Activated CD4-positive, alpha-beta T cell treated with anti-CD3 and anti-CD28 coated beads, Interleukin-2, amount 50 U/mL, for 24 hours (primary cell): ENCODE data around the gene NEGR1.

ENCODE experiments used
- DNase-seq, 2 donors: peaks; one replicate each; pipeline ENCODE4 v3.0.0-alpha.2; 2020; ENCODE audit warnings: low read depth in 1 of 2, low spot score in 1 of 2

NEGR1 gene

DNA sequence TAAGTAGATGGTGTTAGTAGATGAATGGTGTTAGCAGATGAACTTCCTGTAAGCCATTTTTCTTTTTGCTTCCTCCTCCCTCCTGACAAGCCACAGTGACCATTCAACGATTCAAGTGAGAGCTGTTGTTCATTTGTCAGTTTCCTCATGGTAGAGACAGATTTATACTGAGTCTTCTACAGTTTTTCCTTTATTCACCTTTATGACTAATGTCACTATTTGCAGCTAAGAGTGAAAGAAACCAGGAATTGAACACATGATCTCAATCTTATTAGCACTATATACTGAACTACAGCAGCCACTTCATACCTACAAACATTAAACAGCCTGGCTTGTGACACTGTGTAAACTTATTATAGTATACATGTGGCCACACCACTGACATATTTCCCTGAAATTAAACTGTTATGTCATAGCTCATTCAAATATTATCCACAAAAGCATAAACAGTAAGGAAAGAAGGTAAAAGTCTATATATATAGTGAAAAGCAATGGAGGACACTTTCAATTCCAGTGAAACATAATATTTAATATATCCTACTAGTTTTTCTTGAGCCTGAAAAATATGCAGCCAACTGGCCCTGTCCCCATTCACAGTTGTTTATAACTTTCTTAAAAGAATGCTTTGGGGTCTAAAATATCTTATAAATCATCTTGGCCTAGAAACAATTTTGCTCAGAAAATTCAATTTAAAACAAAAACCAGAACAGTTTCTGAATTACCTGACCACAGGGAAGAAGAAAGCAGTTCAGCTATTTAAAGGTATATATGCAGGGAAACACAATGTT lies 634.6 kb downstream of the NEGR1 start:
- DNase-seq, result no peak

DNA sequence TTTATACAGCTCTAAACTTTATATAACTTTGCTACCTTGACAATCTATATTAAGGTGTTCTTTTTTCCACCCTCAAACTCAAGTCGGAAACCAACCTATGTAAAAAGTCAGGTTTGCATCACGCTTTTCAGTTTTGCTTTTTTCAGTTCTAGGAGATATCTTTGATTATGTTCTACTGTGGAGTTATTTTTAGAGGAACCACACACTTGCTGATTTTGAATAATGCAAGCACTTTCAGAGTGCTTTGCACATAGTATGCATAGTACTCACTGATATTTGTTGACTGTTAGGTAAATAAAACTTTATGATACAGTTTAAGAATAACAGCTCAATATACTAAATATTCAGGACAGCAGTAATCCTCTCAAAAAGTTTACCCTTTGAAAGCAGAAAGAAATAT lies 637.3 kb downstream of the NEGR1 start:
- no peak for DNase-seq

DNA sequence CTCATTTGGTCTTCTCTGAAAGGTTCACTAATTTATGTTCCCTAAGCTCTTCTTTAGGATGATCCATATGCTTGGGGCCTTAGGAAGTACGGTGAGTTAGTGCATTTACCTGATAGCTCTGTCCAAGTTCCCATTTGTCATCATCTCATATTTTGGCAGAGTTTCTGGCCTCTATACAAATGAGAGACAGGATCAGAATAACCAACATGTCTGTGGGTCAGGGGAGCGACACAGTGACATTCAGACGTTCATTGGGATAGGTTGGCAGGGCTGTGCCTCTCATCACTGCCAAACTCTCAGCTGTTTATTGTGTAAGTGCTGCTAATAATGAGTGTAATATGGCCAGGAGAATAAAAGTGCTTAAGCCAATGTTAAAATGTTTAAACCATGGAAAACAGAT lies 640.4 kb downstream of the NEGR1 start:
- no peak for DNase-seq

DNA sequence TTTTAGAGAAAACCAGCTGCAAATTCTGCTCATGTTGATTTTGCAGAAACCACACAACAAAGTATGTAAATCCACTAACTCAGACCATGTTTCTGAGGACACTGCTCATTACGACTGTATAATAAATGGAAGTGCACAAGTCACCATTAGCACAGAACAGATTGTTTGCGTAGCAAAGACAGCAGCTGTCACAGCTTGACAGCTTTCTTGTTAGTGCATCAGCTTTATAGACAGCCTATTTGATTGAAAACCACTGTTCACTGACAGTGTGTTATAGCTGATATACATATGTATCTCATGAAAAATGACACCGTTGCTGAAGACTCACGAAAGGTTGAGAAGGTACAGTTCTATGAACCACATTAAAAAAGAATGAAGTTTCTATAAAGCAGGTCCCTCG lies 641.3 kb downstream of the NEGR1 start:
- no peak for DNase-seq

DNA sequence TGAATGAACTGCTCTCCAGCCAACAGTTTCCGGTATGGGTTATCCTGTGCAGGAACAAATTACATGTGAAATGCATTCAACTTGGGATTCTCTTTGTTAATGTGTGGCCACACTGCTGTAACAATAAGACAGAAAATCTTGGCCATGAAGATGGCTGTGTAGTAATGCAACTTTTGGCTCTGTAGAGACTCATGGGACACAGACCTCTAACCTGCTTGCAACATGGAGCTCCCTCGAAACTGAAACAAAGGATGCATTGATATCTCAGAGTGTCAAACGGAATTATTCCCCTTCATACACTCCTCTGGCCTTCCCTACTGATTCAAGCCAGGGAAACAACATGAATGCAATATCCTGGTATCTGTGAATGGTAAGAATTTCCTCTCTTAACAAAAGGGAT lies 642.2 kb downstream of the NEGR1 start:
- DNase-seq, result no peak

DNA sequence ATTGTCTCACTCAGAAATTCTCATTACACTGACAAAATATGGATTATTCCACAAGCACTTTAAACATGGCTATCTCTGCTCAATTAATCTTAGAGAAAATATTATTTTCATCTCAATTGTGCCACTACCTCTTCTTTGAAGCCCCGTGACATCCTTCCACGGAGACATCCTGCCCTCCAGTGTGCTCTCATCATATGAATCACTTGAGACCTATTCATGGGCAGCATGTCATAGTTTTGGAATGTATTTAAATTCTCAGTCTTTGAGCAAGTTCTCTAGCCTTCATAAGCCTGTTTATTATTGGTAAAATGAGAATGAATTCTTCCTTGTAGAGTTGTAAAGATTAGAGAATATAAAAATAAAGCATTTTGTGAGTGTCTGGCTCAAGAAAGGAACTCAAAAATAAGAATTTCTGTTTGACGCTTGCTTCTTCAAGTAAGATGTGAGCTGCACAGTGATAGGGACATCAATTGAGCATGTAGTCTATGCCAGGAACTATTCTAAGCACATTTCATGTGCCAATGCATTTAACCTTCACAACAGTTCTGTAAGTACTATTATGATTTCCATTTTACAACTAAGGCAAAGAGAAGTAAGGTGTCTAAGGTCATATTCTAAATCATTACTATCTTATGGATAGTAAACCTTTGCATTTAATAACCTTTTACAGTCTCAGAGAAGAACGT lies 644.1 kb downstream of the NEGR1 start:
- DNase-seq, result no peak

DNA sequence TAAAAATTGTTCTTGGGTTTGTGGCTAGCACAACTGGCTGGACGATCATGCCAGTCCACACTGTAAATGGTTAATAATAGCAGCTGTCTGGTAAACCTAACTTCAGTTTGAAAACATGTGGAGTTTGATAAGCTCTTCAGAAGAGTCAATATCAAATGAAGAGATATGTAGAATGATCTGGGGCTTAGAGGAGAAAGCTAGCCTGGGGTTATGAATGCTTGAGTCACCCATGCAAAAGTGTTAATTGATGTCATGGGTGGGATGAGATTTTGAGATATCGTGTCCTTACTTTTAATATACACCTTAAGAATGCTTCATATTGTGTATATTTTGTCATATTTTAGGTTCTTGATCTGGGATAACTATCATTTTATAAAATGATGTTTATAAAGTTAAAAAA lies 646.8 kb downstream of the NEGR1 start:
- DNase-seq, result no peak

DNA sequence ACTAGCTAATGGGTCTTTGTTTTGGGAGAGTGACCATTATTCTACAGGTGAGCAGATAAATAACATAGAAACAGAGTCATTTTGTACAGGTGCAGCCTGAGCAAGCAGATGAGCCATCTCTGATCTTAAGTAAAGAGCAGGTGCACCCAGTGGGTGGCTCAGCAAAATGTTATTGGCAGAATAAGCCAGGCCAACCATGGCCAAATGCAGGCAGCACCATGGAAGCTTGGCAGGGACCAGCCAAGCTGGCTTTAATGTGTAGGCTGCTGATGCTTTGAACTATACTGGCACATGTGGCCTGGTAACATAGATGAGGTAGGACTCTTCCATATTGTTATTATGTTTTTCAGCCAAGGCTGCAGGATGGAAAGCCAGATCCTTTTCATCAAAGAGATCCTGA lies 648.2 kb downstream of the NEGR1 start:
- no peak for DNase-seq

DNA sequence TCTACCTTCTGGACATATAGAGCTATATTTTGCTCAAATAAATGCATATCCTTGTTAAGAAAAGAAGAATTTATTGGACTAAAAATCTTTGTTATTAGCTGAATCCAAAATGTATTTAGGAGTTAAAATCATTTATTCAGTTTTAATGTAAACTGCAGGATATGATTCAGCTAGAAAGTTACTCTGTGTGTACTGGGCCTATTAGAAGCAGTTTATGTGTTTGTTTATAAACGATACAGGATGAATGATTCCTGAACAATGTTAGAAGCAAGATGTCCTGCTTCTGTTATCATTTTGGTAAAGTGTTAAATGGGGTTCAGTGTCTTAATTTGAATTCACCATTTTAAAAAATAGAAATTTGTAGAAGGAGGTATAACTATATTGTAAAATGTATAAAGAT lies 652.3 kb downstream of the NEGR1 start:
- no peak for DNase-seq

DNA sequence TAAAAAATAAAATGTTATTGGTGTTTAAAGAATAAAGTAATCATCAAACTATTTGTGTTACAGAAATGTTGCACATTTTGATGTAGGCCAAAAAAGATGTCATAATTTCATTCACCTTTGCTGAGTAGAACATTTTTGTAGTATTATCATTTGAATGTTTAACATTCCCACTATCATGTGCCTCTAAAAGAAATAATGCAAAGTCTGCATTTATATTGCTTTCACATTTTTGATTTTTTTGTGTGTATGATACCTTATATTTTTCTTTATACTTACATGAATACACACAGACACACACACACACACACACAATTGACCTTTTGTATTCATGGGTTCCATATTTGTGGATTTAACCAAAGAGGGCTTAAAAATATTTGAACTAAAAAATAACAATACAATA lies 657.3 kb downstream of the NEGR1 start:
- no peak for DNase-seq

DNA sequence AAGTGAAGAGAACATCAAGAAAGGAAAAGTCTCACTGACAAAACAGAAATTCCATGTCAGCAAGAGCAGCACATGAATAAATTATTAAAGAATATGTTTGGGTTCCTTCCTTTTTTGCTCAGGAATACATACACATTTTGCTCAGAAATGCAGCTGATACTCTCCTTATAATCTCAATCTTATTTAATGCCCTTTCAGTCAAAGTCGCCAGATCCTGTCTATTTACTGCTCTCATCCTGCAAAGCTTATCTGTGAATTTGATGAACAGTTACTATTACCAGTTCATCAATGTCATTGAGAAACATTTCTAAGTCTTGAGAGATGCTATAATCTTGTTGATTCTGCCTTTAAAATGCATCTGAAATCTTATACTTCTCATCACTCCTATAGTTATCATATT lies 658.5 kb downstream of the NEGR1 start:
- DNase-seq, result no peak

DNA sequence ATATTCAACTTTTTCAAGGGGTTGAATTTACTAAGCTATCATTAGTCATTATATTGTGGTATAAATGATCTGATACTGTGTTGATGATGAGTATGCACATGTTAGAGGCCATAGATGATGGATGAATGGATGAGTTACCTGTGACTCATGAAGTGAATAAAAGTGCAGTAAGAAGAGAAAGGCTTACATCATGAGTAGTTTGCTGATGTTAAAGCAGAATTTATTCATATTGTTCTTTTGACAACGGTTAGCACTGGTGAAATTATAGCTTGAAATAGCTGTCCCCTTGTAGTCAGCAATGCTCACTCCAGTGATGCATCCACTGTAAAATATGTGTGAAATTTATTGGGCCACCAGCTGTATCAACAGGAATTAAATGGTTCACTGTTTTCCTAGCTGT lies 660.6 kb downstream of the NEGR1 start:
- no peak for DNase-seq

DNA sequence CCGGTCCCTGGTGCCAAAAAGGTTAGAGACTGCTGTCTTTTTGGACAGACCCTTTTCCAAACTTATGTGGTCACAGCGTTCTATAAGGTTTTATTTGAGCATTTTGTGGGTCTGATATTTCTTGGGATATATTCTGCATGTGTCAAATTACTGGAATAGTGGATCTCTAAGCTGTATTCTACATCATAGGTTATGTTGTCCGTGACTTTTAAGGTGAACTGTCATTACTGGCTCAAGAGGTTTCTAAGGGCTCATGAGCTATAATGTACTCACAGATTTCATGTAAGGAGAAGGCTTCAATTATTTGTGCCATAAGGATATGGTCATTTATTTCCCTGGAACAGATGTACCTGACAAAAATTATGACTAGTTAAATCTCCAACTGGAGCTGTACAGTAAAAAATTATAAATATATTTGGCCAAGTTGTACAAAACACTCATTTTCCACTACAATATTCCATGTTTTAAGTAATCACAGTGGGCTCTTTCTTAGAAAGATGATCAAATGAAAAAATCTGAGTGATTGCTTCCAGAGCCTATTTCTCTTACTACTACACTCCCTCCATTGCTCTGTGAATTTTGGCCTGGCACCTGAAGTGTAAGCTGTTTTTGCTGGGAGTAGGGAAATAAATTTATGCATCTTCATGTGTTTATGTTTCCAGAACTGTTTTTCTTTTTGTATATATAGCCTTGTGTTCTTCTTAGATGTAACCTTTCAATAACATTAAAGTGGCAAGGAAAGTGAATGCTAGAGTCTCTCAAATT lies 663.4 kb downstream of the NEGR1 start:
- DNase-seq, result no peak

DNA sequence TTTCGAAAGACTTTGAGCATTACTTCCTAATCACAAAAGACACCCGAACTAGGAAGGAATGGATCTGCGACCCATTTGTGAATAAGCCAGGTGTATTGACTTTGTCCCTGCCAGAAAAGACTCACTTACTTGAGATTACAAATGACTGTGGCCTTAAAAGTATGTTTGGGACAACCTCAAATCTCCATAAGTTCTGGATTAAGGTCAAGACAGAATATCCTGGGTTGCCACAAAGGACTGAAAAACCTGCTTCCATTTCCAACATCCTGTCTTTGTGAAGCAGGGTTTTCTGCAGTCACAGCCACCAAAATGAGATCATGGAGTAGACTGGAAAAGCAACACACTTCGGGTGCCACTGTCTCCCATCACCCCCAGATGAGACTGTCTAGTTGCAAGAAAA lies 664.1 kb downstream of the NEGR1 start:
- no peak for DNase-seq

DNA sequence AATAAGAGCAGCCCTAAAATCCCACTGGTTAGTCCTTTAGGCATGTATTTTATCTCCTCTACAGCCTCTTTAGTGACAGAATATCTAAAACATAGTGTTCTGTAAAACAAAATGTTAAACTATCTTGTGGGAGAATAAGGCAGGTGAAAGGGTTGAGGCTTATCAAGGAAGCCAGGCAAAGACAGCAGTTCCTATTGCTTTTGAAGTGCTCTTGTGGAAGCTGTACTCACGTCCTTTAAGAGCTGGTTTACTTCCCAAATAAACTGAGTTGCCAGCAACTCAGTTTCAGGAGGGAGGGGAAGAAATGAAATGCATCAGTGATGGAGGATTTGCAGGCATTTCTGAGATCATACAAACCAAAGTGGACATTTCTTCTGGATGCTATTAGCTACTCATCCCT lies 671.9 kb downstream of the NEGR1 start:
- no peak for DNase-seq

DNA sequence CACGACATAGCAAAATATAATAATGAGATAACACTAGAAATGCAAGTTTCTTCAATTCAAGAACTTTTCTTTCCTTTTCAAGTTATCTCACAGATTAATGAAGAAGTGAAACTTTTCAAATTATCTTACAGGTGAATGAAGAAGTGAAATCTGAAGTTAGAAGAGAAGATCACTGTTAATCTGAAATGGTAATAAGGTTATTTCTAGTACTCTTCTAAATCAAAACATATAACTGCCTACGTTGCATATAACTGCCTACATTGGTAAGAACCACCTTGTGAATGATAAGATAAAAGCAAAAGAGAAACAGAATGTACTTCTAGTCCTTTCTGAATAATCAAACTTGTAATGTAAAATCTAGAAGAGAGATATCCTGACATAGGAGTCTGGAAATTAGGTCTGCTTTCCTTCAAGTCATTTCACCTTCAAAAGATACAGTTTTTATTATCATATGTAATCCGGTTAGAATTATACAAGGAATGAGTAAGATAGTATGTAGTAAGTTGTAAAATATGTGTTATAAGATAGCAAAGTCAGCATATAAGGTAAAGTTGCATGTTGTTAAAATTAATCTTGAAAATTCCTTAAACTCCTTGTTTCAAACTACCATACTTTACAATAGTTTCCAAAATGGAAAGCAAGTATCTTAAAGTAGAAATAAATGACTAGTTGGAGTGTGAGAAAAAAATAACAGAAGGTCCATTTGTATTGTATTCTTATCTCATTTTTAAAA lies 679.1 kb downstream of the NEGR1 start:
- DNase-seq, result no peak

DNA sequence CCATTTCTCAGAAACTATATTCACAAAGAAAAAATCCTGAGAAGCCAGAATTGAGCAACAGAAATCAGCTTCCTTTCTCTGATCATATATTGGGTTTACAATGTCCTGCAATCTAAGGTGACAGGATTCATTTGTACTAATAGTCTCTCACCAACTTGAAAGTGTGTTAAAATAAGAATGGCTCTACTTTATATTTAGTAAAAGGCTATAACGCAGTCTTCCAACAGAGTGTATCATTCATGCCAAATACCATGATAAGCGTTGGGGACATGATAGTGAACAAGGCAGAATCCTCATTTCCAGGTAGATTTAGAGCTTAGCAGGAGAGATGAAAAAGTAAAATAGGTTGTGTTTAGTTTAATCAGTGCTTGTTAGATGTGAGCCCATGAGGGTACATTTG lies 682.3 kb downstream of the NEGR1 start:
- DNase-seq, result no peak

DNA sequence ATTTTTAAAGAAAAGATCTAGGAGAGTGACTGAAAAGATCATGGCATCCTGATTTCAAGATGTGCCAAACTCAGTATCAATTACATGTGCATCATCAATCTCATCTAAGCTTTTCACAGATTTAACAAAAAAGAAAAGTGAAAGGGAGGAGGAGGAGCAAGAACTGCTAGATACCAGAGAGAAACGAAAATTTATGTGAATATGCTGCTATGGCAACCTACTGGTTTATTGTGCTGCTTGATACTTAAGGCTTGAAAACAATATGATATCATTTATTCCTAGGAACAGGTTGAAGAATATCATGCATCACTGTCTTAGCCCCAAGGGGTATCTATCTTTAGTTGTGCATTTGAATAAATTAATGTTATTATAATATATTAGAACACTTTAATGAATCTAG lies 683.0 kb downstream of the NEGR1 start:
- no peak for DNase-seq

DNA sequence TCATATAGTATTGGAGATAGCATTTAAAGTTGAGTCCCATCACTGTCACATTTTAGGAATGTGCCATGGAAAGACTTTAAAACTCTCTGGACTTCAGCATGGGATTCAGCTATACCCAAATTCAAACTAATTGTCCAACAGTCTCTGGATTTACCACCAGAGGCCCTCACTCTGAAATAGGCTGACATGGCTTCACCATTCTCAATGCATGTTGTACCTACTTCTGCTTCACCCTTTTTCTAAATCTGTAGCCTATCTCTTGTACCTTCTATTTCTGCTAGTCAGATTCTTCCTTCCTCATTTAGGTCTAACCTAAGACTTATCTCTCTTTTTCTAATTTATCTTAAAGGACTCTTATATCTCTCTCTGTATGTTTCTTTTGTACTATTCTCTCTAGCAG lies 688.8 kb downstream of the NEGR1 start:
- no peak for DNase-seq

DNA sequence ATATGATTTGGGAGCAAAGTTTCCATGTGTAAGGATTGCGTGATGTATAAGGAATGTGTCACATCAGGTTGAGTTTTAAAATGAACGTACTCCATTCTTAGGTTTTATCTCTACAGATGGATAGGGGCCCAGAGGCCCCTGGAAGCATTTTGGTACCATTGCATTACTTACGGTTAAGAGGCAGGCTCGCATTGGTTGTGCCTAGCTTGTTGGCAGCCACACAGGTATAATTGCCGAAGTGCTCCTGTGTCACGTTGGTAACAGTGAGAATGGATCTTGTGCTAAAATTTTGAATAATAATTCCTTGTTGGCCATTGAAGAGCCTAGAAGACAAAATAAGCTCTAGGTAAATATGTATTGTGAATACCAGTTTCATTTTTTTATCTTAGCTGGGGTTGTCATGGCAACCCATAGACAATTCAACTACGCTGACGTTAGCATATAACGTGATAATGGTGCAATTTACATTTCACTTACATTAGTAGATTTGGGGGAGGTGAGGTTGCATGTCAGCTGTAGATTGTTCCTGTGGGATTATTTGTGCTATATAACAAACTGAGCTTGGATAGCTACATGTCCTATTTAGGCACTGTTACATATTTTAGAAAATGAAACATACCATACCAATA lies 689.6 kb downstream of the NEGR1 start:
- DNase-seq, result no peak

DNA sequence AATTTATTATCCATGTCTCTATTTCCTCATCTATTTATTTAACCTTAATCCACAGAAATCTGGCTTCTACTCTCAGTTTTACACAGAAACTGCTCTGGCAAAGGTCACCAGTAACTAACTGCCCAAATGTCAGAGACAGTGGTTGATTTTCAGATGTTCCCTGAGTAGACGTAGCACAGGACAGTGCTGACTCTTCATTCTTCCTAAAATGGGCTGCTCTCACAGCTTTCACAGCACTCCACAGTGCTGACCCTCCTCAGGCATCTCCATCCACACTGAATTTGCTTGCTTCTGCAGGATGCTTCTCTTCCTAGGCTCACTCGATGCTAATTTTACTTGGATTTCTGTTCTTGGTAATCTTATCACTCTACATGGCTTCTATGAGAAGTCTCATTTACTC lies 693.3 kb downstream of the NEGR1 start:
- no peak for DNase-seq
